Mucosa of stomach (tissue), 1 donor: ENCODE results near the gene ATG10.

Experiments
- H3K27me3 ChIP-seq: one replicate; pipeline ENCODE4 v1.7.0; 2013; ENCODE audit warnings: mild to moderate bottlenecking, low read length; ENCODE audit not compliant: control insufficient read depth, insufficient read depth
- H3K36me3 ChIP-seq: one replicate; pipeline ENCODE4 v1.7.0; 2013; ENCODE audit warnings: low read length; ENCODE audit not compliant: control insufficient read depth, insufficient read depth
- H3K4me1 ChIP-seq: one replicate; pipeline ENCODE4 v1.7.0; 2013; ENCODE audit warnings: mild to moderate bottlenecking, low read length; ENCODE audit not compliant: control insufficient read depth, insufficient read depth
- H3K4me3 ChIP-seq: one replicate; pipeline ENCODE4 v1.7.0; 2013; ENCODE audit warnings: low read length
- H3K9ac ChIP-seq: one replicate; pipeline ENCODE4 v1.7.0; 2013; ENCODE audit warnings: mild to moderate bottlenecking, low read length, moderate library complexity
- H3K9me3 ChIP-seq: one replicate; pipeline ENCODE4 v1.7.0; 2013; ENCODE audit warnings: mild to moderate bottlenecking, low read length, moderate library complexity; ENCODE audit not compliant: control insufficient read depth
- donor health status: Pancreatic carcinoma.

ATG10 gene

GRCh38 chr5:82285206-82285605 is 313.4 kb downstream of the ATG10 start:
- no peaks in the 10 kb centered on the region for H3K4me1 ChIP-seq
- no peaks in the 10 kb centered on the region for H3K27me3 ChIP-seq
- no peaks in the 10 kb centered on the region for H3K36me3 ChIP-seq
- H3K9ac ChIP-seq: no peak overlapping the region
- no peaks in the 10 kb centered on the region for H3K9me3 ChIP-seq
- H3K4me3 ChIP-seq: no peak overlapping the region

GRCh38 chr5:82287625-82288024 is 315.8 kb downstream of the ATG10 start:
- Histone ChIP-seq H3K4me1 (no peaks in the 10 kb centered on the region), H3K4me3 (no peak overlapping the region), H3K9me3 (no peaks in the 10 kb centered on the region), H3K27me3 (no peaks in the 10 kb centered on the region), H3K9ac (no peak overlapping the region), H3K36me3 (no peaks in the 10 kb centered on the region)

- Histone ChIP-seq H3K4me1 (no peaks in the 10 kb centered on the region), H3K36me3 (no peaks in the 10 kb centered on the region), H3K4me3 (no peak overlapping the region), H3K27me3 (no peaks in the 10 kb centered on the region), H3K9ac (no peak overlapping the region), H3K9me3 (no peaks in the 10 kb centered on the region)
Observed at GRCh38 chr5:82290005-82290404, 318.2 kb downstream of the ATG10 start.

GRCh38 chr5:82290908-82291307 is 319.1 kb downstream of the ATG10 start:
- no peaks in the 10 kb centered on the region for H3K9me3 ChIP-seq
- no peak overlapping the region for H3K4me3 ChIP-seq
- no peak overlapping the region for H3K9ac ChIP-seq
- no peaks in the 10 kb centered on the region for H3K27me3 ChIP-seq
- no peaks in the 10 kb centered on the region for H3K4me1 ChIP-seq
- no peaks in the 10 kb centered on the region for H3K36me3 ChIP-seq

GRCh38 chr5:82291420-82291819 is 319.6 kb downstream of the ATG10 start:
- Histone ChIP-seq H3K4me1 (no peaks in the 10 kb centered on the region), H3K4me3 (no peak overlapping the region), H3K9me3 (no peaks in the 10 kb centered on the region), H3K9ac (no peak overlapping the region), H3K27me3 (no peaks in the 10 kb centered on the region), H3K36me3 (no peaks in the 10 kb centered on the region)

DNA sequence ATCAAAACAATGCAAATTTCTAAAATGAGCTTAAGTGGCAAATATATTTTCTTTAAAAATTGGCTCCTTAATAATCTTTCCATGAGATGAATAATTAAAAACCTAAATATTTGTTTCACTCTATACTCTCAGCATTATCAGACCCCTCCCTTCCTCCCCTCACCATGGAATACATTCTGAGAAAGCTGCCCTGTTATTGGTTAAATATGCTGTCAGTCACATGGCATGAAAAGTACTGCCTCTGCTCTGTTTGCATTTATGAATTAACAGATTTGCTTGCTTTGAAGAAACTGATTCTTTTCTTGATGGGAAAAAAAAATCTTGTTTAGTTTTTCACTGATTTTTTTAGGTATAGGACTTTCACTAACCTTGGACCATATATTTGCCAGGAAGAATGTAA is 323.3 kb downstream of the ATG10 start:
- Histone ChIP-seq H3K9me3 (no peaks in the 10 kb centered on the region), H3K4me3 (no peak overlapping the region), H3K36me3 (no peaks in the 10 kb centered on the region), H3K4me1 (no peaks in the 10 kb centered on the region), H3K9ac (no peak overlapping the region), H3K27me3 (no peaks in the 10 kb centered on the region)

- no peaks in the 10 kb centered on the region for H3K36me3 ChIP-seq
- H3K9me3 ChIP-seq: no peaks in the 10 kb centered on the region
- H3K4me3 ChIP-seq: no peak overlapping the region
- H3K27me3 ChIP-seq: no peaks in the 10 kb centered on the region
- no peak overlapping the region for H3K9ac ChIP-seq
- H3K4me1 ChIP-seq: no peaks in the 10 kb centered on the region
Observed at GRCh38 chr5:82295959-82296531, 324.2 kb downstream of the ATG10 start.

DNA sequence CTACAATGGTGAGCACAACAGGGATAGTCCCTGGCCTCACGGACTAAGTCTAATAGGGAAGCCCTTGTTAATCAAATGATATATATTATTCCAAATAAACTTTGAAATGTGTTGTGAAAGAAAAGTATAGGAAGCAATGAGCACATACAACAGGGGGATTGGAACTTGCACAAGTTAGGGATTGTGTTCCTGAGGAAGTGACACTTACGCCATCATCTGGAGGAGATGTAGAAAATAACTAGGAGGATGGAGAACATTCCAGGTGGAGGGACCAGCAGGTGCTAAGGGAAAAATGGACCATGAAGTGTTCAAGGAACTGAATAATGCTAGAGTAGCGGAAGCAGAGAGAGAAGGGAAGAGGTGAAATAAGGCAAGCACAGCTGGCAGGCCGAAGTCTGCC is 325.1 kb downstream of the ATG10 start:
- H3K4me1 ChIP-seq: no peaks in the 10 kb centered on the region
- no peak overlapping the region for H3K4me3 ChIP-seq
- no peaks in the 10 kb centered on the region for H3K27me3 ChIP-seq
- no peaks in the 10 kb centered on the region for H3K9me3 ChIP-seq
- no peak overlapping the region for H3K9ac ChIP-seq
- no peaks in the 10 kb centered on the region for H3K36me3 ChIP-seq

GRCh38 chr5:82297711-82298110 is 325.9 kb downstream of the ATG10 start:
- no peak overlapping the region for H3K9ac ChIP-seq
- H3K4me1 ChIP-seq: no peaks in the 10 kb centered on the region
- no peaks in the 10 kb centered on the region for H3K36me3 ChIP-seq
- H3K9me3 ChIP-seq: no peaks in the 10 kb centered on the region
- H3K27me3 ChIP-seq: no peaks in the 10 kb centered on the region
- no peak overlapping the region for H3K4me3 ChIP-seq

DNA sequence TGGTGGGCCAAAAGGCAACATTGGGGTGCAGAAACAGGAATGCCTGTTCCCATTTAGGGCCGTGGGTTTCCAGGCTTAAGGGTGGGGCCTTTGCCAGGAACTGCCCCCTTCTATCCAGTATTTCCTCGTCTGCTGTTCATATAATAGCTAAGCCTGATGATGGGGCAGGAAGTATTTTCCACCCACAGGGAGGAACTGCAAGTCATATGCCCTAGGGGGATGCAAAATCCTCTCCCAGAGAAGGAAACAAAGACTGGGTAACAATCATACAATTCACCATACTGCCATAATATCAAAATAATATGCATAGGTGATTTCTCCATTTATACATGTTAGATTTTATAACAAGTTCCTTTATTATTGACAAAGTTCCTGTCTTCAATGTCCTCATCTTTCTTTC is 326.8 kb downstream of the ATG10 start:
- Histone ChIP-seq H3K27me3 (no peaks in the 10 kb centered on the region), H3K9me3 (no peaks in the 10 kb centered on the region), H3K9ac (no peak overlapping the region), H3K4me3 (no peak overlapping the region), H3K36me3 (no peaks in the 10 kb centered on the region), H3K4me1 (no peaks in the 10 kb centered on the region)

DNA sequence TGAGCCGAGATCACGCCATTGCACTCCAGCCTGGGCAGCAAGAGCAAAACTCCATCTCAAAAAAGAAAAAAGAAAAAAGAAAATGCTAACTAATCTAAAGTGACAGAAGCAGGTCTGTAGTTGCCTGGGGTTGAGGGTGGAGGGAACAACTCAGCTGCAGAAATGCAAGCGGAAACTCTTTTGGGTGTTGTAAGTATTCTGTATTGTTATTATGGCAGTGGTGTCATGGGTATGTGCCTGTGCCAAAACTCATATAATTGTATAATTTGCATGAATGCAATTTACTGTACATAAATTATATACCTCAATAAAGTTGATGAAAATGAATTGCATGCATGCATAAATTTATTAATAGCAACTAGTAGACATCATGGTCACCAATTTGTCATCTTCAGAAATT is 329.4 kb downstream of the ATG10 start:
- no peaks in the 10 kb centered on the region for H3K9me3 ChIP-seq
- no peaks in the 10 kb centered on the region for H3K36me3 ChIP-seq

More for the DNA sequence above, 329.4 kb downstream of the ATG10 start:
- Histone ChIP-seq H3K4me1 (no peaks in the 10 kb centered on the region), H3K9ac (no peak overlapping the region), H3K27me3 (no peaks in the 10 kb centered on the region), H3K4me3 (no peak overlapping the region)
